ENCODE measurements around the gene OR6B1. TPM values are rescaled to one million over a fixed set of nuclear protein-coding genes. Genes with fewer than 3 reads are reported as not detected.
"Not testable (repeated sequence)": the region's sequence is repeated elsewhere in the genome, so short reads cannot be mapped to it uniquely, and the experiment has no call there.

OR6B1 gene
- total RNA-seq, 2 donors from 2014 or later, result not detected

GRCh38 chr7:144001543-144001942 is 1.4 kb downstream of the OR6B1 start:
- Histone ChIP-seq H3K4me3 (no peak overlapping the region), H3K9me3 (no peaks in the 10 kb centered on the region), H3K27me3 (replicated peaks; ENCODE audit: insufficient read depth) (no peaks in the 10 kb centered on the region), H3K36me3 (no peaks in the 10 kb centered on the region), H3K4me1 (ENCODE audit: control insufficient read depth in 1 of 2, low read depth in 2 of 2) (no peaks in the 10 kb centered on the region), H3K27ac (no peak overlapping the region)
- ATAC-seq (ENCODE audit: insufficient number of reproducible peaks, low FRiP score, low read depth) (no peak), DNase-seq (ENCODE audit: low spot score) (no peak)
- TF ChIP-seq CTCF (IDR thresholded peaks at IDR 0.05), result no peak

- Histone ChIP-seq H3K36me3 (no peaks in the 10 kb centered on the region), H3K4me3 (no peak overlapping the region), H3K27me3 (replicated peaks; ENCODE audit: insufficient read depth) (no peaks in the 10 kb centered on the region), H3K27ac (no peak overlapping the region), H3K9me3 (no peaks in the 10 kb centered on the region), H3K4me1 (ENCODE audit: control insufficient read depth in 1 of 2, low read depth in 2 of 2) (no peaks in the 10 kb centered on the region)
- DNase-seq (ENCODE audit: low spot score), result no peak
- TF ChIP-seq CTCF (IDR thresholded peaks at IDR 0.05), result no peak
- no peak for ATAC-seq (ENCODE audit: insufficient number of reproducible peaks, low FRiP score, low read depth)
These were observed 4.6 kb downstream of the OR6B1 start for GRCh38 chr7:144004703-144005102.

- H3K4me1 ChIP-seq (ENCODE audit: control insufficient read depth in 1 of 2, low read depth in 2 of 2), result no peaks in the 10 kb centered on the region
- H3K4me3 ChIP-seq, result no peak overlapping the region
- no peaks in the 10 kb centered on the region for H3K36me3 ChIP-seq
- no peak for TF ChIP-seq CTCF (IDR thresholded peaks at IDR 0.05)
- no peak for DNase-seq (ENCODE audit: low spot score)
- ATAC-seq (ENCODE audit: insufficient number of reproducible peaks, low FRiP score, low read depth), result no peak
- no peaks in the 10 kb centered on the region for H3K9me3 ChIP-seq
- no peak overlapping the region for H3K27ac ChIP-seq
- H3K27me3 ChIP-seq (replicated peaks; ENCODE audit: insufficient read depth), result no peaks in the 10 kb centered on the region
These were observed 6.0 kb downstream of the OR6B1 start for GRCh38 chr7:144006029-144006691.

GRCh38 chr7:144006692-144007042 is 6.5 kb downstream of the OR6B1 start:
- Histone ChIP-seq H3K27ac (no peak overlapping the region), H3K4me1 (ENCODE audit: control insufficient read depth in 1 of 2, low read depth in 2 of 2) (no peaks in the 10 kb centered on the region), H3K27me3 (replicated peaks; ENCODE audit: insufficient read depth) (no peaks in the 10 kb centered on the region), H3K4me3 (no peak overlapping the region), H3K9me3 (no peaks in the 10 kb centered on the region), H3K36me3 (no peaks in the 10 kb centered on the region)
- ATAC-seq (ENCODE audit: insufficient number of reproducible peaks, low FRiP score, low read depth) (no peak), DNase-seq (ENCODE audit: low spot score) (no peak)
- no peak for TF ChIP-seq CTCF (IDR thresholded peaks at IDR 0.05)

- Histone ChIP-seq H3K4me1 (ENCODE audit: control insufficient read depth in 1 of 2, low read depth in 2 of 2) (no peaks in the 10 kb centered on the region), H3K27me3 (replicated peaks; ENCODE audit: insufficient read depth) (no peaks in the 10 kb centered on the region), H3K27ac (no peak overlapping the region), H3K9me3 (no peaks in the 10 kb centered on the region), H3K4me3 (no peak overlapping the region), H3K36me3 (no peaks in the 10 kb centered on the region)
- DNase-seq (ENCODE audit: low spot score) (no peak), ATAC-seq (ENCODE audit: insufficient number of reproducible peaks, low FRiP score, low read depth) (no peak)
- no peak for TF ChIP-seq CTCF (IDR thresholded peaks at IDR 0.05)
These were observed 9.2 kb downstream of the OR6B1 start for GRCh38 chr7:144009361-144009760.

- not testable (repeated sequence) for H3K27me3 ChIP-seq (replicated peaks; ENCODE audit: insufficient read depth)
These were observed 9.9 kb downstream of the OR6B1 start for GRCh38 chr7:144010061-144010460.

GRCh38 chr7:144010821-144011220 is 10.7 kb downstream of the OR6B1 start:
- not testable (repeated sequence) for H3K27me3 ChIP-seq (replicated peaks; ENCODE audit: insufficient read depth); H3K9me3 ChIP-seq; H3K27ac ChIP-seq; H3K36me3 ChIP-seq; DNase-seq (ENCODE audit: low spot score); H3K4me3 ChIP-seq; H3K4me1 ChIP-seq (ENCODE audit: control insufficient read depth in 1 of 2, low read depth in 2 of 2); ATAC-seq (ENCODE audit: insufficient number of reproducible peaks, low FRiP score, low read depth)

More at GRCh38 chr7:144010061-144010460, 9.9 kb downstream of the OR6B1 start:
- not testable (repeated sequence) for H3K4me3 ChIP-seq; H3K4me1 ChIP-seq (ENCODE audit: control insufficient read depth in 1 of 2, low read depth in 2 of 2); DNase-seq (ENCODE audit: low spot score); H3K36me3 ChIP-seq; ATAC-seq (ENCODE audit: insufficient number of reproducible peaks, low FRiP score, low read depth); H3K9me3 ChIP-seq; H3K27ac ChIP-seq

All from thoracic aorta (tissue), 2 donors.